ENCODE measurements around the gene LMO1.

DNA sequence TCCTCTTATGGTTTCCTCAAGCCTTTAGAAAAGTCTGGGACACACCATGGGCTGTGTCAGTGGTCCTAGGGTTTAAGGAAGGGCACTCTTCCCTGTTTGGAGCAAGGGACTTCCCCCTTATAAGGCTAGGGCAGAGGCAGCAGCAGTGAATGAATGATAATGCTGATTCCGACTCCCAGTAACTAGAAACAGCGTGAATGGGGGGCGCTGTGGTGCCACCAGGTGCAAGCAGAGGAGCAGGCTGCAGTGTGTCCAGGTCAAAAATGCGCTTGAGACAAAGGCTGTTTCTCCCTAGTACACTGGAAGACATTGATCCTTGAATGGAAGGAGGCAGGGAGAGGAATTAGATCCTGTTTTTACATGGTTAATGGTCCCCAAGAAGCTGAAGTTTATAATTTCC is 83.2 kb downstream of the LMO1 start:
- TF ChIP-seq CTCF (IDR thresholded peaks at IDR 0.05) (no peak), TEAD4 (IDR thresholded peaks at IDR 0.05; ENCODE audit: borderline replicate concordance, insufficient read depth) (no peak), MXI1 (IDR thresholded peaks at IDR 0.05; ENCODE audit: low read depth, low read length) (no peak), FOXM1 (IDR thresholded peaks at IDR 0.05; ENCODE audit: low read depth) (no peak), CHD2 (IDR thresholded peaks at IDR 0.05; ENCODE audit: low read length, partially characterized antibody) (no peak), USF2 (IDR thresholded peaks at IDR 0.05; ENCODE audit: borderline replicate concordance, low read depth, low read length) (no peak), PBX3 (IDR thresholded peaks at IDR 0.05) (no peak)
